IMR-90 (cell line): ENCODE data around the gene FOXN4. TPM values are rescaled to one million over a fixed set of nuclear protein-coding genes. Genes with fewer than 3 reads are reported as not detected.

ENCODE experiments used
- ATAC-seq: fragments of 200-7000 bp; cut with Tn5 transposase; 2 replicates; pipeline ENCODE4 v1.9.1; 2020; ENCODE audit warnings: low read depth, mild to moderate bottlenecking, moderate library complexity
- BruUV-seq: library from RNA; stranded (reverse); fragments of 400-500 nt; replicated peaks from 2 replicates; lab custom pipeline; 2021; lab: Mats Ljungman, UMichigan
- CTCF ChIA-PET: fragments of 300-600 bp; formaldehyde crosslinking; extraction: SDS; loops from one replicate; lab custom pipeline; 2021; ENCODE audit warnings: antibody characterized with exemption; lab: Yijun Ruan, JAX
- POLR2A ChIA-PET: fragments of 300-600 bp; sonication (Branson Sonifier 250); formaldehyde crosslinking; loops from one replicate; lab custom pipeline; 2022; ENCODE audit warnings: antibody characterized with exemption; ENCODE audit not compliant: unreplicated experiment; lab: Charles Lee
- DNase-seq: peaks from one replicate; pipeline ENCODE4 v3.0.0; 2013
- H2AFZ ChIP-seq: replicated peaks from 2 replicates; pipeline ENCODE3; 2013; ENCODE audit warnings: low read length, mild to moderate bottlenecking; ENCODE audit not compliant: poor library complexity
- H2AK5ac ChIP-seq: 2 replicates; pipeline ENCODE4 v1.6.1; 2013; ENCODE audit warnings: low read depth, low read length, inconsistent platforms
- H2AK9ac ChIP-seq: replicated peaks from 2 replicates; pipeline ENCODE3; 2013; ENCODE audit warnings: mild to moderate bottlenecking, low read depth, low read length, moderate library complexity; ENCODE audit not compliant: poor library complexity
- H2BK120ac ChIP-seq: 2 replicates; pipeline ENCODE4 v1.6.1; 2013; ENCODE audit warnings: low read depth, low read length, inconsistent platforms
- H2BK15ac ChIP-seq: 3 replicates; pipeline ENCODE4 v1.6.1; 2013; ENCODE audit warnings: low read depth, low read length, inconsistent platforms
- H2BK20ac ChIP-seq: 2 replicates; pipeline ENCODE4 v1.6.1; 2013; ENCODE audit warnings: low read depth, mild to moderate bottlenecking, inconsistent platforms, low read length, moderate library complexity
- H2BK5ac ChIP-seq: 2 replicates; pipeline ENCODE4 v1.6.1; 2013; ENCODE audit warnings: mild to moderate bottlenecking, low read depth, low read length, inconsistent platforms; ENCODE audit not compliant: poor library complexity, severe bottlenecking
- H3K14ac ChIP-seq: replicated peaks from 2 replicates; pipeline ENCODE4 v1.6.1; 2013; ENCODE audit warnings: low read depth, low read length, inconsistent platforms
- H3K18ac ChIP-seq: 2 replicates; pipeline ENCODE4 v1.6.1; 2013; ENCODE audit warnings: low read depth, low read length, control low read depth
- H3K23ac ChIP-seq: 2 replicates; pipeline ENCODE4 v1.6.1; 2013; ENCODE audit warnings: low read depth, low read length, inconsistent platforms
- H3K27ac ChIP-seq: 2 replicates; pipeline ENCODE4 v1.5.1; 2013; ENCODE audit warnings: mild to moderate bottlenecking, control low read depth, low read length; ENCODE audit not compliant: insufficient read depth
- H3K27me3 ChIP-seq: 2 replicates; pipeline ENCODE4 v1.6.1; 2013; ENCODE audit warnings: low read length; ENCODE audit not compliant: control insufficient read depth, insufficient read depth
- H3K36me3 ChIP-seq: 2 replicates; pipeline ENCODE4 v1.6.1; 2013; ENCODE audit warnings: low read length, mixed read lengths; ENCODE audit not compliant: control insufficient read depth, insufficient read depth
- H3K4ac ChIP-seq: 2 replicates; pipeline ENCODE4 v1.6.1; 2013; ENCODE audit warnings: low read depth, low read length, inconsistent platforms
- H3K4me1 ChIP-seq: 2 replicates; pipeline ENCODE4 v1.6.1; 2013; ENCODE audit warnings: low read length, mixed read lengths; ENCODE audit not compliant: control insufficient read depth, insufficient read depth
- H3K4me2 ChIP-seq: 2 replicates; pipeline ENCODE4 v1.6.1; 2013; ENCODE audit warnings: low read depth, mild to moderate bottlenecking, control low read depth, low read length, moderate library complexity
- H3K4me3 ChIP-seq: 2 replicates; pipeline ENCODE4 v1.5.1; 2013; ENCODE audit warnings: low read depth, mild to moderate bottlenecking, control low read depth, low read length, moderate library complexity; ENCODE audit not compliant: insufficient read depth
- H3K56ac ChIP-seq: 2 replicates; pipeline ENCODE4 v1.6.1; 2013; ENCODE audit warnings: low read length, inconsistent platforms; ENCODE audit not compliant: insufficient read depth; ENCODE audit errors: extremely low read depth
- H3K79me1 ChIP-seq, 2 experiments: 2 replicates each; pipeline ENCODE4 v1.6.1; 2013; ENCODE audit warnings: low read length in 2 of 2, inconsistent platforms in 1 of 2, low read depth in 1 of 2
- H3K9ac ChIP-seq: 2 replicates; pipeline ENCODE4 v1.6.1; 2013; ENCODE audit warnings: low read depth, low read length, control low read depth
- H3K9me1 ChIP-seq: 2 replicates; pipeline ENCODE4 v1.6.1; 2013; ENCODE audit warnings: low read length, inconsistent platforms; ENCODE audit not compliant: insufficient read depth
- H3K9me3 ChIP-seq: 2 replicates; pipeline ENCODE4 v1.6.1; 2013; ENCODE audit warnings: low read length; ENCODE audit not compliant: control insufficient read depth, insufficient read depth
- H4K20me1 ChIP-seq: 2 replicates; pipeline ENCODE4 v1.6.1; 2013; ENCODE audit warnings: low read length, inconsistent platforms; ENCODE audit not compliant: insufficient read depth
- H4K5ac ChIP-seq: 2 replicates; pipeline ENCODE4 v1.6.1; 2013; ENCODE audit warnings: mild to moderate bottlenecking, low read depth, low read length, control low read depth
- H4K8ac ChIP-seq, 2 experiments: 2 replicates each; pipeline ENCODE4 v1.6.1; 2013; ENCODE audit warnings: low read depth in 2 of 2, low read length in 2 of 2, control low read depth in 1 of 2, inconsistent platforms in 1 of 2
- H4K91ac ChIP-seq: 2 replicates; pipeline ENCODE4 v1.6.1; 2013; ENCODE audit warnings: low read depth, low read length, inconsistent platforms; ENCODE audit not compliant: insufficient read depth
- BHLHE40 ChIP-seq: fragments of 150-350 bp; IDR thresholded peaks from 2 replicates; pipeline ENCODE4 v1.6.1; 2016; ENCODE audit warnings: mild to moderate bottlenecking, low read depth, low read length
- MAFK ChIP-seq: IDR thresholded peaks from 2 replicates; pipeline ENCODE4 v1.6.1; 2012; ENCODE audit warnings: low read depth, low read length, improper control_type of control experiment
- NFE2L2 ChIP-seq: fragments of 150-350 bp; IDR thresholded peaks from 2 replicates; pipeline ENCODE4 v1.6.1; 2016; ENCODE audit warnings: low read depth, mild to moderate bottlenecking, low read length
- RCOR1 ChIP-seq: IDR thresholded peaks from 2 replicates; pipeline ENCODE4 v1.6.1; 2012; ENCODE audit warnings: mild to moderate bottlenecking, low read length, improper control_type of control experiment; ENCODE audit not compliant: insufficient replicate concordance
- WGBS, 2 experiments: methylation state at CpG; one replicate each; pipeline versions ENCODE4 v1.1.5 to v1.1.7; 2013; ENCODE audit warnings: missing lambda C conversion rate in 2 of 2; ENCODE audit not compliant: insufficient read length in 1 of 2; ENCODE audit errors: extremely low coverage in 2 of 2; 5-methylcytosine and 5-hydroxymethylcytosine counted together
- dilution Hi-C: fragments of 300-500 bp; cut with HindIII; formaldehyde crosslinking; loops from one replicate; pipeline ENCODE4 v1.14.3; 2018; ENCODE audit warnings: low sequenced_read_pairs; ENCODE audit not compliant: unreplicated experiment
- in situ Hi-C: fragments of 300-500 bp; cut with MboI; formaldehyde crosslinking; loops from 3 replicates; pipeline ENCODE4 v1.14.3; 2019; ENCODE audit warnings: low sequenced_read_pairs, inconsistent platforms, mixed read lengths
- intact Hi-C: fragments of 100-400 bp; cut with micrococcal nuclease; formaldehyde crosslinking; loops from 2 replicates; pipeline ENCODE4 v1.10.0; 2022
- polyA plus RNA-seq, 3 experiments: library from polyadenylated mRNA; depleted of rRNA; stranded (reverse); fragments of >200 nt; gene quantifications; 2 replicates each; pipeline ENCODE4 v1.2.3, GENCODE V29; 2012; ENCODE audit warnings: low replicate concordance in 1 of 3
- total RNA-seq: library from RNA; depleted of rRNA; stranded (reverse); fragments of >200 nt; gene quantifications from 2 replicates; pipeline ENCODE4 v1.2.3, GENCODE V29; 2012

The FOXN4 gene
- total and polyA plus RNA-seq, 2 of the 4 experiments (the other 2 are of a cell fraction) = not detected

- H3K4me1 ChIP-seq = no peaks in the 10 kb centered on the region
Measured at GRCh38 chr12:109294286-109294796, 14.7 kb downstream of the FOXN4 start.

More at GRCh38 chr12:109294286-109294796, 14.7 kb downstream of the FOXN4 start:
- WGBS, 2 experiments = 78% methylated on average over 4 of the region's 5 CpGs; no CpG with 5 or more reads in 1 of the 2 experiments
- Histone ChIP-seq H3K4me3 (no peak overlapping the region), H3K56ac (no peak overlapping the region), H2AK9ac (no peak overlapping the region), H3K36me3 (no peaks in the 10 kb centered on the region), H2BK5ac (no peak overlapping the region), H3K79me1 (no peaks in the 10 kb centered on the region), H3K9me3 (no peaks in the 10 kb centered on the region), H2AK5ac (no peak overlapping the region), H3K18ac (no peak overlapping the region), H4K20me1 (no peaks in the 10 kb centered on the region), H2BK15ac (no peak overlapping the region), H3K27me3 (peaks cover 9% of the 10 kb centered on the region; the same call in 1 of the 2 replicates), H4K8ac (no peak overlapping the region), H4K5ac (no peak overlapping the region), H3K14ac (no peak overlapping the region), H2BK20ac (no peak overlapping the region), H3K23ac (no peak overlapping the region), H3K27ac (no peak overlapping the region), H2BK120ac (no peak overlapping the region), H3K9me1 (no peaks in the 10 kb centered on the region), H2AFZ (no peak overlapping the region), H4K91ac (no peak overlapping the region), H3K4me2 (no peak overlapping the region), H3K4ac (no peak overlapping the region), H3K9ac (no peak overlapping the region)
- BruUV-seq = no TSS peak
- in situ Hi-C loops = no loop called here
- ChIA-PET POLR2A (no interaction called here), CTCF (interaction anchor here (0.9 kb wide), 1 partner anchor 17 kb away, joined by 3 read pairs; no protein-coding TSS in a partner anchor)
- intact Hi-C loops = no loop called here
- DNase-seq (no peak), ATAC-seq (no peak)
- TF ChIP-seq BHLHE40 (no peak), RCOR1 (no peak), NFE2L2 (no peak), MAFK (no peak)
- dilution Hi-C loops = no loop called here
